Lower leg skin (tissue), 3 donors: ENCODE data around the gene PEX13.

Experiments used
- POLR2A ChIP-seq, 2 donors: fragments of 450-650 bp; IDR thresholded peaks; one replicate each; pipeline ENCODE4 v1.6.1; 2016 to 2017; ENCODE audit warnings: antibody characterized with exemption in 2 of 2, mild to moderate bottlenecking in 1 of 2, moderate library complexity in 1 of 2
- TF ChIP-seq, protein P1 (sequence below), 3 donors: fragments of 450-650 bp; IDR thresholded peaks; one replicate each; pipeline ENCODE4 v1.5.1; 2016; ENCODE audit warnings: antibody characterized with exemption in 3 of 3, mild to moderate bottlenecking in 3 of 3, moderate library complexity in 2 of 3

DNA sequence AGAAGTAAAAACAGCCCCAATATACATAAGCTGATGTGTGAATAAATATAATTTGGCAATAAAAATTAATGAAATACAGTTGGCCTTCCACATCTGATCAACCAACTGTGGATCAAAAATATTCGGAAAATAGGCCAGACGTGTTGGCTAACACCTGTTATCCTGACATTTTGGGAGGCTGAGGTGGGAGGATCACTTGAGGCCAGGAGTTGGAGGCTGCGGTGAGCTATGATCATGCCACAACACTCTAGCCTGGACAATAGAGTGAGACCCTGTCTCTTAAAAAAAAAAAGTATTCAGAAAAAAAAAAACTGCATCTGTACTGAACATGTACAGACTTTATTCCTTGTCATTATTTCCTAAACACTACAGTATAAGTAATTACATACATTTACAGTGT lies 12.0 kb downstream of the PEX13 start:
- TF ChIP-seq, protein P1, sequence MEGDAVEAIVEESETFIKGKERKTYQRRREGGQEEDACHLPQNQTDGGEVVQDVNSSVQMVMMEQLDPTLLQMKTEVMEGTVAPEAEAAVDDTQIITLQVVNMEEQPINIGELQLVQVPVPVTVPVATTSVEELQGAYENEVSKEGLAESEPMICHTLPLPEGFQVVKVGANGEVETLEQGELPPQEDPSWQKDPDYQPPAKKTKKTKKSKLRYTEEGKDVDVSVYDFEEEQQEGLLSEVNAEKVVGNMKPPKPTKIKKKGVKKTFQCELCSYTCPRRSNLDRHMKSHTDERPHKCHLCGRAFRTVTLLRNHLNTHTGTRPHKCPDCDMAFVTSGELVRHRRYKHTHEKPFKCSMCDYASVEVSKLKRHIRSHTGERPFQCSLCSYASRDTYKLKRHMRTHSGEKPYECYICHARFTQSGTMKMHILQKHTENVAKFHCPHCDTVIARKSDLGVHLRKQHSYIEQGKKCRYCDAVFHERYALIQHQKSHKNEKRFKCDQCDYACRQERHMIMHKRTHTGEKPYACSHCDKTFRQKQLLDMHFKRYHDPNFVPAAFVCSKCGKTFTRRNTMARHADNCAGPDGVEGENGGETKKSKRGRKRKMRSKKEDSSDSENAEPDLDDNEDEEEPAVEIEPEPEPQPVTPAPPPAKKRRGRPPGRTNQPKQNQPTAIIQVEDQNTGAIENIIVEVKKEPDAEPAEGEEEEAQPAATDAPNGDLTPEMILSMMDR (IDR thresholded peaks at IDR 0.05): no peak
- TF ChIP-seq POLR2A (IDR thresholded peaks at IDR 0.05): no peak
